GM19397 (cell line): ENCODE data around the gene COPS8.

ENCODE experiments used
- ATAC-seq: cut with Tn5 transposase; IDR thresholded peaks from one replicate; pipeline ENCODE4 v1.9.1; 2021; ENCODE audit warnings: mild to moderate bottlenecking, moderate library complexity; ENCODE audit not compliant: unreplicated experiment

COPS8 gene

DNA sequence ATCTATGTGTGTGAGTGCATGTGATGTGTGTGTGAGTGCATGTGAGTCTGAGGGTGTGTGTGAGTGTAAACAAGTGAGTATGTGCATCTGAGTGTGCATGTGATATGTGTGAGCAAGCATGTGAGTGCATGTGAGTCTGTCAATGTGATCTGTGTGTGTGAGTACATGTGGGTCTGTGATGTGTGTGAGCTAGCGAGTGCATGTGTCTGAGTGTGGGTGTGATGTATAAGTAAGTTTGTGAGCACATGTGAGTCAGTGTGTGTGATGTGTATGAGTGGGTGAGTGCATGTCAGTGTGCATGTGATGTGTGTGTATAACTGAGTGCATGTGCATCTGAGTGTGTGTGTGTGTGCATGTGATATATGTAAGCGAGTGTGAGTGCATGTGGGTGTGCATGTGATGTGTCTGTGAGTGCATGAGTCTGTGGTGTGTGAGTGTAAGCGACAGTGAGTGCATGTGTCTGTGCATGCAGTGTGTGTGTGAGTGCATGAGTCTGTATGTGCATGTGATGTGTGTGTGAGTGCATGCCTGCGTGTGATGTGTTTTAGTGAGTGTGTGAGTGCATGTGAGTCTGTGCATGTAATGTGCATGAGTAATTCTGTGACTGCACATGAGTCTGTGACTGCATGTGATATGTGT, 44.1 kb downstream of the COPS8 start:
- no peak for ATAC-seq

- ATAC-seq, result no peak
Observed at GRCh38 chr2:237130562-237131421, 45.1 kb downstream of the COPS8 start.

- ATAC-seq, result no peak
Observed at GRCh38 chr2:237131749-237132533, 46.3 kb downstream of the COPS8 start.

- no peak for ATAC-seq
Observed at GRCh38 chr2:237132799-237133198, 47.1 kb downstream of the COPS8 start.

GRCh38 chr2:237134321-237135230, 48.9 kb downstream of the COPS8 start:
- ATAC-seq, result no peak

- no peak for ATAC-seq
Observed at GRCh38 chr2:237136824-237137223, 51.1 kb downstream of the COPS8 start.

- no peak for ATAC-seq
Observed at GRCh38 chr2:237137626-237138323, 52.1 kb downstream of the COPS8 start.

- ATAC-seq, result no peak
Observed at GRCh38 chr2:237139123-237139675, 53.5 kb downstream of the COPS8 start.

GRCh38 chr2:237140689-237141285, 55.1 kb downstream of the COPS8 start:
- no peak for ATAC-seq

DNA sequence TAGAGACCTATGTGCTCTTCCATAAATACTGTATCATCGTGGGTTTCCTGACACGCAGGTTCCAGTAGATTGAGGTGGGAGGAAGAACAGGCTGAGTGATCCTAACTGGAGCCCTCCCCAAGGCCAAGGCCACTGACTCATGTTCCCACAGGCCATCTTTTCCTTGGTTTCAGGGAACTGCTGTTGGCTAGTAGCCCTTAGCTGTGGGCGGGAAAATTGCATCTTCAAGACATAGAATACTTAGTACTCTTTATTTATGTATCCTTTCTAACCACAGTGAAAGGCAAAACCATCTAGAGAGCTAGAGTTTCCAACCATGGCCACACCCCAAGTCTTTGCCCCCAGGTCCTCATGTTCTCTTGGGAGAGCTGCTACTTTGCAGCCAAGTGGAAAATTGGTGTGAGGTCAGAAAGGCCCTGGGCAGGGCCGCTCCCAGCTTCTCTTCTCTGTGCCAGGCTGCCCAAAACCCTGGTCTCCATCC, 55.9 kb downstream of the COPS8 start:
- ATAC-seq, result no peak

DNA sequence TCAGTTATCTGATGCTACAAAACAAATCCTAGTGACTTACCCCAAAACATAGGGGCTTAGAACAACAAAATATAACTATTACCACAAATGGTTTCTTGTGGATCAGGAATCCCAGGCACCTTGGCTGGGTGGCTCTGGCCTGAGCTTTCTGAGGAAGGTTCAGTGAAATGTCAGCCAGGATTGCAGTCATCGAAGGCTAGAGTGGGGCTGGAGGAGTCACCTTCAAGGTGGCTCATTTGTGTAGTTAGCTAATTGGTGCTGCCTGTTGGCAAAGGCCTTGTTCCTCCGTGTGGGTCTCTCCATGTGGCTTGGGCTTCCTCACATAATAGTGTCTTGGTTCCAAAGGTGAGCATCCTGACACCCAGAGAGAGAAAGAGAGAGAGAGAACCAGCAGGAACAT, 57.4 kb downstream of the COPS8 start:
- no peak for ATAC-seq

DNA sequence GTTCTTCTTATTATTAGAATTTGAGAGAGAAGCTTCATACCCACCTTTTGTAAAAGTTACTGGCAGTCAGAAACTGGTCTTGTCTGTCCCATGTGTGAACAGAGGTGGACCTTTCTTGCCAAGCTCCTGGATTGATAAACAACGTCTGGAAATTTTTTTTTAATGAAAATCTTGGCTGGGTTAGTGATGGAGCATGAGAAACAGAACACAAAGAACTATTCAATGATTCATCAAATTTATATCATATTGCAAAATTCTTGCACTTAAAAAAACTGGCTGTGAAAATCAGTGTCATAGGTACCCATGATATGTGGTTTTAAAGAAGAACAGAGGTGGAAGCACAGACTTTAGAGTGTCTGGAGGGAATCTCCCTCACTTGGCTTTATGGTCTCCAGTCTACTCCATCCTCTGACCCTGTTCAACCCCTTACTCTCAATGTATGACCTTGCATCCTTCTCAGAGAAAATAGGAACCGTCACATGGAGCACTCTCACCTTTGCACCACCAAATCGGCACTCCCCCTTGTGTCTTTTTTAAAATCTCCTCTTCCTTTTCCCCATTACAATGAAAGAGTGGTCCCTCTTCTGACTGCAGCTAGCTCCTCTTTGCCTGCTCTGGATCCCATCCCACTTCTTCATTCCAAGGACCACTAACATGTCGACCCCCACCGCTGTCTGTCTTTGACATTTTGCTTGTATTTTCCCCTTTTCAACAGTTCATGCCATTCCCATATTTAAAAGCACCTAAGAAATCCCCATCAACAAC, 58.2 kb downstream of the COPS8 start:
- ATAC-seq, result no peak

DNA sequence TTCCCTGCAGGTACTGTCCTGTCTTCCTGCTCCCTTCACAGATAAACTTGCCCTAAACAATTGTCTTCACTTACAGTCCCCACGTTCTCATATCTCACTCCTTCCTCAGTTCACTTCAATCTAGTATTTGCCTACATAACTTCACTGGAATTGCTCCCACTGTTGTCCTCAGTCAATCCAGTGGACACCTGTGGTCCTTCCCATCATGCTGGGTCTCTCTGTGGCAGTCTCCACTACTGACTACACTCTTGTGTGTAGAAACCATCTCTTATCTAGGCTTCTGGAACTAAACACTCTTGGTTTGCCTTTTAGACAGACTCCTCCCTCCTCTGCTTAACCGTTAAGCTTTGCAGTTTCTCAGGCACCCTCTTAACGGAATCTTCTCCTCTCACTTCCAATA, 58.8 kb downstream of the COPS8 start:
- no peak for ATAC-seq

DNA sequence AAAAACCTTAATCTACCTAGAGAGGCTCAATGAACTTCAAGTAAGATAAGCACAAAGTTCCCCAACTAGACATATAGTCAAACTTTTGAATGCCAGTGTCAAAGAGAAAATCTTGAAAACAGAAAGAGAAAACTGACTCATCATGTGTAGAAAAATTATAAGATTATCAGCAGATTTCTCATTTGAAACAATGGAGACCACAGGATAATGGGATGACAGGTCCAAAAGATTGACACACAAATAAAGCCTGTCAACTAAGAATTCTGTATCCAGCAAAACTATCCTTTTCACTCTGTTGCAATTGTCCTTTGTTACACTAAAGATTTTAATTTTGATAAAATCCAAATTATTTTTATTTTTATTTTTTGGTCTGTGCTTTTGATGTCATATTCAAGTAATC, 61.6 kb downstream of the COPS8 start:
- ATAC-seq, result no peak

GRCh38 chr2:237148624-237149023, 62.9 kb downstream of the COPS8 start:
- ATAC-seq, result no peak

GRCh38 chr2:237149425-237149824, 63.7 kb downstream of the COPS8 start:
- no peak for ATAC-seq
